ENCODE results near the gene ACVR1. TPM values are rescaled to one million over a fixed set of nuclear protein-coding genes. Genes with fewer than 3 reads are reported as not detected.

The ACVR1 gene
- total and polyA plus RNA-seq, 2 of the 13 experiments (the other 11 are each of a cell fraction or from before 2014, with no cell fraction given), result 2.3 to 5.4 TPM

DNA sequence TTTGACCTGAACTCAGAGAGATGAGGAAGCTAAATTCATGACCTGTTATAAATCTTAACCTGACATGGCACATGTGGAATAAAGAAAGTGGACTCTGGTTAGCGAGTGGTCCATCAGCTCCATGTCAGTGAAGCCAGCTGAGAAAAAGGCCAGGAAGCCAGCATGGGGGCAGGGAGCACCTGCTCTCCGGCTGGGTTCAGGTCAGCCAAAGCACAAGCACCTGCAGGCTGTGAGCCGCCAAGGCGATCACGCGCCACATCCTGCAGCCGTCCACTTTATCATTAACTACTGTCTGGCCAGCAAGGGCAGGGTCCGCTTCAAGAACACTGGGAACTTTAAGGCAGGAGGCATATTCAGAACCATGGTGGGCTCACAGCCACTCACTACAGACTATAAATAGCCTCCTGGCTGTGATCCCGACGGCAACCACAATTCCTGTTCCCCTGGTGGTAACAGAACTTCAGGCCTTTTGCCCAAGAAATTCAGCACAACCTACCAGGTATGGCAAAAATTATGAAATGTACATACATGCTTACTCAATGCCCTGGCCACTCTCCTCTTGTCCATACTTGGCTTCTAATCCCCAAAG, 35.5 kb downstream of the ACVR1 start:
- intact Hi-C loops (cut with micrococcal nuclease; ENCODE audit: unreplicated experiment), result no loop called here
- Histone ChIP-seq H3K4me3 (replicated peaks in 1 of 3; ENCODE audit: insufficient read depth in 1 of 3, low read depth in 2 of 3, low read length in 3 of 3) (peak overlapping the region; percentile 2 to 38 (median 9); a peak in 3 of 6 replicates), H3K4me1 (ENCODE audit: insufficient read depth, low read length) (peaks cover 76% of the 10 kb centered on the region), H3K79me2 (ENCODE audit: insufficient read depth, low read length) (no peaks in the 10 kb centered on the region), H3K36me3 (replicated peaks in 1 of 2; ENCODE audit: control insufficient read depth in 1 of 2, insufficient read depth in 2 of 2, low read length in 2 of 2) (no peaks in the 10 kb centered on the region), H3K4me2 (ENCODE audit: low read depth, low read length) (peak overlapping the region; percentile 71), H2AFZ (ENCODE audit: low read length) (peak overlapping the region; percentile 11), H3K9me3 (ENCODE audit: low read length) (no peaks in the 10 kb centered on the region), H3K9ac (ENCODE audit: insufficient read depth, low read depth, low read length) (peak overlapping the region; percentile 21), H3K27me3 (ENCODE audit: control insufficient read depth in 1 of 2, insufficient read depth in 2 of 2, low read length in 2 of 2) (no peaks in the 10 kb centered on the region), H3K27ac (ENCODE audit: extremely low read length, insufficient read depth, low read length) (peak overlapping the region; percentile 59), H4K20me1 (ENCODE audit: insufficient read depth, low read length) (no peaks in the 10 kb centered on the region)
- BruUV-seq (replicated peaks), result no TSS peak
- ChIA-PET POLR2A (interaction anchor here (0.7 to 1.1 kb wide), 2 partner anchors 35 to 36 kb away, joined by 3 to 4 read pairs; partner anchors contain the start of gene ACVR1), CTCF (ENCODE audit: low intra/inter-chr PET ratio, low total read pairs) (no interaction called here)
- no peak for FAIRE-seq
- in situ Hi-C loops (cut with HindIII; ENCODE audit: extremely low pct_ligation_motif_present, low pct_unique_long_range_greater_than_20kb), result no loop called here
- peak; percentile 79 for DNase-seq (ENCODE audit: low spot score)
- 7% methylated on average over 3 of the region's 10 CpGs for WGBS (ENCODE audit: low lambda C conversion rate)
- peak; percentile 79 for ATAC-seq
- peak; percentile 80; the same call in 1 of the 2 replicates for TF ChIP-seq ZBTB38 (CRISPR knock-in tag; IDR thresholded peaks at IDR 0.05)
- TF ChIP-seq PLRG1 (conservative IDR thresholded peaks at IDR 0.05), result no peak
- TF ChIP-seq, protein P1, sequence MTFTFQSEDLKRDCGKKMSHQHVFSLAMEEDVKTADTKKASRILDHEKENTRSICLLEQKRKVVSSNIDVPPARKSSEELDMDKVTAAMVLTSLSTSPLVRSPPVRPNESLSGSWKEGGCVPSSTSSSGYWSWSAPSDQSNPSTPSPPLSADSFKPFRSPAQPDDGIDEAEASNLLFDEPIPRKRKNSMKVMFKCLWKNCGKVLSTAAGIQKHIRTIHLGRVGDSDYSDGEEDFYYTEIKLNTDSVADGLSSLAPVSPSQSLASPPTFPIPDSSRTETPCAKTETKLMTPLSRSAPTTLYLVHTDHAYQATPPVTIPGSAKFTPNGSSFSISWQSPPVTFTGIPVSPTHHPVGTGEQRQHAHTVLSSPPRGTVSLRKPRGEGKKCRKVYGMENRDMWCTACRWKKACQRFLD (CRISPR knock-in tag; IDR thresholded peaks at IDR 0.05; ENCODE audit: borderline replicate concordance), result no peak
- TF ChIP-seq REXO4 (CRISPR knock-in tag; IDR thresholded peaks at IDR 0.05; ENCODE audit: borderline replicate concordance), result no peak
- TF ChIP-seq, protein P2, sequence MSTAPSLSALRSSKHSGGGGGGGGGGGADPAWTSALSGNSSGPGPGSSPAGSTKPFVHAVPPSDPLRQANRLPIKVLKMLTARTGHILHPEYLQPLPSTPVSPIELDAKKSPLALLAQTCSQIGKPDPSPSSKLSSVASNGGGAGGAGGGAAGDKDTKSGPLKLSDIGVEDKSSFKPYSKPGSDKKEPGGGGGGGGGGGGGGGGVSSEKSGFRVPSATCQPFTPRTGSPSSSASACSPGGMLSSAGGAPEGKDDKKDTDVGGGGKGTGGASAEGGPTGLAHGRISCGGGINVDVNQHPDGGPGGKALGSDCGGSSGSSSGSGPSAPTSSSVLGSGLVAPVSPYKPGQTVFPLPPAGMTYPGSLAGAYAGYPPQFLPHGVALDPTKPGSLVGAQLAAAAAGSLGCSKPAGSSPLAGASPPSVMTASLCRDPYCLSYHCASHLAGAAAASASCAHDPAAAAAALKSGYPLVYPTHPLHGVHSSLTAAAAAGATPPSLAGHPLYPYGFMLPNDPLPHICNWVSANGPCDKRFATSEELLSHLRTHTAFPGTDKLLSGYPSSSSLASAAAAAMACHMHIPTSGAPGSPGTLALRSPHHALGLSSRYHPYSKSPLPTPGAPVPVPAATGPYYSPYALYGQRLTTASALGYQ (CRISPR knock-in tag; IDR thresholded peaks at IDR 0.05), result no peak
- TF ChIP-seq SRSF4 (IDR thresholded peaks at IDR 0.05; ENCODE audit: low read depth, low read length, poor library complexity, severe bottlenecking), result no peak
- TF ChIP-seq TEAD2 (CRISPR knock-in tag; IDR thresholded peaks at IDR 0.05), result no peak
- TF ChIP-seq ZFP82 (CRISPR knock-in tag; IDR thresholded peaks at IDR 0.05; ENCODE audit: borderline replicate concordance), result no peak
- peak; percentile 78 for TF ChIP-seq ZNF567 (CRISPR knock-in tag; IDR thresholded peaks at IDR 0.05; ENCODE audit: borderline replicate concordance)
- TF ChIP-seq GZF1 (CRISPR knock-in tag; IDR thresholded peaks at IDR 0.05), result peak; percentile 88
- TF ChIP-seq CCDC6 (CRISPR knock-in tag; IDR thresholded peaks at IDR 0.05), result no peak
- TF ChIP-seq HDAC6 (IDR thresholded peaks at IDR 0.05; ENCODE audit: low read depth, low read length), result no peak
- TF ChIP-seq ZSCAN30 (CRISPR knock-in tag; IDR thresholded peaks at IDR 0.05), result no peak
- peak; percentile 57 for TF ChIP-seq BCL6 (CRISPR knock-in tag; IDR thresholded peaks at IDR 0.05)
- TF ChIP-seq HOXA5 (CRISPR knock-in tag; IDR thresholded peaks at IDR 0.05), result peak; percentile 53; the same call in 1 of the 2 replicates
- TF ChIP-seq DNMT1 (CRISPR knock-in tag; IDR thresholded peaks at IDR 0.05), result no peak
- TF ChIP-seq LCORL (IDR thresholded peaks at IDR 0.05), result no peak
- TF ChIP-seq LCORL (CRISPR knock-in tag; IDR thresholded peaks at IDR 0.05), result peak; percentile 73
- TF ChIP-seq, protein P3, sequence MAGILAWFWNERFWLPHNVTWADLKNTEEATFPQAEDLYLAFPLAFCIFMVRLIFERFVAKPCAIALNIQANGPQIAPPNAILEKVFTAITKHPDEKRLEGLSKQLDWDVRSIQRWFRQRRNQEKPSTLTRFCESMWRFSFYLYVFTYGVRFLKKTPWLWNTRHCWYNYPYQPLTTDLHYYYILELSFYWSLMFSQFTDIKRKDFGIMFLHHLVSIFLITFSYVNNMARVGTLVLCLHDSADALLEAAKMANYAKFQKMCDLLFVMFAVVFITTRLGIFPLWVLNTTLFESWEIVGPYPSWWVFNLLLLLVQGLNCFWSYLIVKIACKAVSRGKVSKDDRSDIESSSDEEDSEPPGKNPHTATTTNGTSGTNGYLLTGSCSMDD (CRISPR knock-in tag; IDR thresholded peaks at IDR 0.05), result no peak
- no peak for TF ChIP-seq MBD4 (IDR thresholded peaks at IDR 0.05; ENCODE audit: borderline replicate concordance, low read length)
